ENCODE results near the gene DOCK4.

DOCK4 gene

DNA sequence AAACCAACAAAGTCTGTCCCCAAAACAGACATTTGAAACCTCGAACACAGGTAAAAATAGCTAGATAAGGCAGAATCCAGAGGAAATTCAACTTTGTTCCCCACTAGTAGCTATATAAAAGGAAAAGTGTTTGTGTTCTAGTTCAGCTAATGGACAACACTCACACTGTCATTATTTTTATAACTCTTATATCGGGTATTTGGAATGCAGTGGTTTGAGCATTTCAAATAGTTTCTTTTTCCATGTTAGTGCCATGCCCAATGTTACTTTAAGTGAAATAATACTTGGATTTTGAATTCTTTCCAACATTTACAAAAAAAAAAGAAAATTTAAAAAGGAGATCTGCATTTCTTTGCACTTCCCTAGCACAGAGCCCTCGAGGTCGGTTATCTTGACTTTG lies 213.6 kb downstream of the DOCK4 start:
- TF ChIP-seq CTCF (IDR thresholded peaks at IDR 0.05; ENCODE audit: low read depth, low read length, missing control alignments) = no peak
- H3K4me3 ChIP-seq (ENCODE audit: low read depth, low read length) = no peak overlapping the region
- DNase-seq (ENCODE audit: low read depth) = no peak

GRCh38 chr7:111990643-111991042 lies 215.6 kb downstream of the DOCK4 start:
- no peak for DNase-seq (ENCODE audit: low read depth)
- H3K4me3 ChIP-seq (ENCODE audit: low read depth, low read length) = no peak overlapping the region
- TF ChIP-seq CTCF (IDR thresholded peaks at IDR 0.05; ENCODE audit: low read depth, low read length, missing control alignments) = no peak

GRCh38 chr7:111987886-111988285 lies 218.3 kb downstream of the DOCK4 start:
- no peak overlapping the region for H3K4me3 ChIP-seq (ENCODE audit: low read depth, low read length)
- TF ChIP-seq CTCF (IDR thresholded peaks at IDR 0.05; ENCODE audit: low read depth, low read length, missing control alignments) = no peak
- DNase-seq (ENCODE audit: low read depth) = no peak

GRCh38 chr7:111987115-111987826 lies 218.9 kb downstream of the DOCK4 start:
- H3K4me3 ChIP-seq (ENCODE audit: low read depth, low read length) = no peak overlapping the region
- DNase-seq (ENCODE audit: low read depth) = no peak
- no peak for TF ChIP-seq CTCF (IDR thresholded peaks at IDR 0.05; ENCODE audit: low read depth, low read length, missing control alignments)

- H3K4me3 ChIP-seq (ENCODE audit: low read depth, low read length) = no peak overlapping the region
- TF ChIP-seq CTCF (IDR thresholded peaks at IDR 0.05; ENCODE audit: low read depth, low read length, missing control alignments) = no peak
- no peak for DNase-seq (ENCODE audit: low read depth)
These were observed 219.6 kb downstream of the DOCK4 start for GRCh38 chr7:111986601-111987000.

- no peak overlapping the region for H3K4me3 ChIP-seq (ENCODE audit: low read depth, low read length)
- no peak for DNase-seq (ENCODE audit: low read depth)
- no peak for TF ChIP-seq CTCF (IDR thresholded peaks at IDR 0.05; ENCODE audit: low read depth, low read length, missing control alignments)
These were observed 220.4 kb downstream of the DOCK4 start for GRCh38 chr7:111985798-111986197.

- DNase-seq (ENCODE audit: low read depth) = no peak
- no peak overlapping the region for H3K4me3 ChIP-seq (ENCODE audit: low read depth, low read length)
- no peak for TF ChIP-seq CTCF (IDR thresholded peaks at IDR 0.05; ENCODE audit: low read depth, low read length, missing control alignments)
These were observed 223.4 kb downstream of the DOCK4 start for GRCh38 chr7:111982804-111983203.
